IMR-90 (cell line): ENCODE measurements around the gene SPACDR. TPM values are rescaled to one million over a fixed set of nuclear protein-coding genes. Genes with fewer than 3 reads are reported as not detected.

Experiments
- polyA plus RNA-seq, 3 experiments: library from polyadenylated mRNA; depleted of rRNA; stranded (reverse); fragments of >200 nt; gene quantifications; 2 replicates each; pipeline ENCODE4 v1.2.3, GENCODE V29; 2012; ENCODE audit warnings: low replicate concordance in 1 of 3
- total RNA-seq: library from RNA; depleted of rRNA; stranded (reverse); fragments of >200 nt; gene quantifications from 2 replicates; pipeline ENCODE4 v1.2.3, GENCODE V29; 2012; rRNA removed

Gene SPACDR
- total and polyA plus RNA-seq, 2 of the 4 experiments (the other 2 are of a cell fraction): 0.54 to 2.1 TPM

Other genes with a start within 250 kb of the SPACDR start
- gene PVRIG, start 244.3 kb downstream of the SPACDR start, total RNA-seq: not detected in 2 replicates
- gene PVRIG, start 244.3 kb downstream of the SPACDR start, polyA plus RNA-seq (2012; rRNA removed): not detected in 2 replicates
- not detected in 2 replicates for gene SPDYE3, start 156.6 kb downstream of the SPACDR start, total RNA-seq
- gene SPDYE3, start 156.6 kb downstream of the SPACDR start, polyA plus RNA-seq (2012; rRNA removed): not detected in 2 replicates
- 3.3 and 3.4 TPM in 2 replicates for gene PILRB, start 106.1 kb downstream of the SPACDR start, total RNA-seq
- gene PILRB, start 106.1 kb downstream of the SPACDR start, polyA plus RNA-seq (2012; rRNA removed): 22.1 and 22.2 TPM in 2 replicates
- not detected in 2 replicates for gene PILRA, start 90.8 kb downstream of the SPACDR start, total RNA-seq
- 0.13 and 0.56 TPM in 2 replicates for gene PILRA, start 90.8 kb downstream of the SPACDR start, polyA plus RNA-seq (2012; rRNA removed)
- gene ZCWPW1, start 35.6 kb downstream of the SPACDR start, total RNA-seq: 0.56 and 0.72 TPM in 2 replicates
- gene ZCWPW1, start 35.6 kb downstream of the SPACDR start, polyA plus RNA-seq (2012; rRNA removed): 0.76 and 1.3 TPM in 2 replicates
- gene MEPCE, start 34.4 kb downstream of the SPACDR start, total RNA-seq: 20.3 and 22.9 TPM in 2 replicates
- 17.6 and 18.2 TPM in 2 replicates for gene MEPCE, start 34.4 kb downstream of the SPACDR start, polyA plus RNA-seq (2012; rRNA removed)
- gene PPP1R35, start 27.8 kb downstream of the SPACDR start, total RNA-seq: 5.6 and 7.8 TPM in 2 replicates
- 25.5 and 36.7 TPM in 2 replicates for gene PPP1R35, start 27.8 kb downstream of the SPACDR start, polyA plus RNA-seq (2012; rRNA removed)
- 9.3 and 10.0 TPM in 2 replicates for gene TSC22D4, start 15.0 kb upstream of the SPACDR start, total RNA-seq
- 29.9 and 32.4 TPM in 2 replicates for gene TSC22D4, start 15.0 kb upstream of the SPACDR start, polyA plus RNA-seq (2012; rRNA removed)
- gene NYAP1, start 19.7 kb upstream of the SPACDR start, total RNA-seq: 0.18 and 0.28 TPM in 2 replicates
- gene NYAP1, start 19.7 kb upstream of the SPACDR start, polyA plus RNA-seq (2012; rRNA removed): 1.3 and 1.5 TPM in 2 replicates
- gene AGFG2, start 74.9 kb upstream of the SPACDR start, total RNA-seq: 3.0 and 4.2 TPM in 2 replicates
- gene AGFG2, start 74.9 kb upstream of the SPACDR start, polyA plus RNA-seq (2012; rRNA removed): 10.0 and 14.2 TPM in 2 replicates
- gene SAP25, start 109.6 kb upstream of the SPACDR start, total RNA-seq: not detected in 2 replicates
- 1.8 and 2.3 TPM in 2 replicates for gene SAP25, start 109.6 kb upstream of the SPACDR start, polyA plus RNA-seq (2012; rRNA removed)
- 5.0 and 6.1 TPM in 2 replicates for gene LRCH4, start 121.9 kb upstream of the SPACDR start, total RNA-seq
- gene LRCH4, start 121.9 kb upstream of the SPACDR start, polyA plus RNA-seq (2012; rRNA removed): 41.3 and 42.2 TPM in 2 replicates
- gene FBXO24, start 122.1 kb upstream of the SPACDR start, total RNA-seq: 0.28 and 0.54 TPM in 2 replicates
- gene FBXO24, start 122.1 kb upstream of the SPACDR start, polyA plus RNA-seq (2012; rRNA removed): 0.29 and 0.43 TPM in 2 replicates
- gene PCOLCE, start 138.1 kb upstream of the SPACDR start, total RNA-seq: 22.6 and 25.6 TPM in 2 replicates
- 364 and 385 TPM in 2 replicates for gene PCOLCE, start 138.1 kb upstream of the SPACDR start, polyA plus RNA-seq (2012; rRNA removed)
- gene MOSPD3, start 148.3 kb upstream of the SPACDR start, total RNA-seq: 2.2 and 2.3 TPM in 2 replicates
- gene MOSPD3, start 148.3 kb upstream of the SPACDR start, polyA plus RNA-seq (2012; rRNA removed): 23.2 and 30.0 TPM in 2 replicates
- gene TFR2, start 177.3 kb upstream of the SPACDR start, total RNA-seq: under 0.01 and 0.18 TPM in 2 replicates
- gene TFR2, start 177.3 kb upstream of the SPACDR start, polyA plus RNA-seq (2012; rRNA removed): 0.24 and 0.50 TPM in 2 replicates
- not detected in 2 replicates for gene ACTL6B, start 192.2 kb upstream of the SPACDR start, total RNA-seq
- gene ACTL6B, start 192.2 kb upstream of the SPACDR start, polyA plus RNA-seq (2012; rRNA removed): not detected in 2 replicates
- 62.0 and 67.5 TPM in 2 replicates for gene GNB2, start 209.5 kb upstream of the SPACDR start, total RNA-seq
- gene GNB2, start 209.5 kb upstream of the SPACDR start, polyA plus RNA-seq (2012; rRNA removed): 245 and 279 TPM in 2 replicates
- gene GIGYF1, start 230.0 kb upstream of the SPACDR start, total RNA-seq: 3.0 and 3.3 TPM in 2 replicates
- 10.7 and 11.6 TPM in 2 replicates for gene GIGYF1, start 230.0 kb upstream of the SPACDR start, polyA plus RNA-seq (2012; rRNA removed)
- 14.9 and 16.9 TPM in 2 replicates for gene POP7, start 241.9 kb upstream of the SPACDR start, total RNA-seq
- 38.0 and 50.5 TPM in 2 replicates for gene POP7, start 241.9 kb upstream of the SPACDR start, polyA plus RNA-seq (2012; rRNA removed)